ENCODE measurements around the gene CEACAM4. TPM values are rescaled to one million over a fixed set of nuclear protein-coding genes. Genes with fewer than 3 reads are reported as not detected.
A peak's percentile ranks its signal among the peaks of the same experiment; 100 is the strongest.

Gene CEACAM4
- total RNA-seq, 1 donor from 2014 or later, result not detected

DNA sequence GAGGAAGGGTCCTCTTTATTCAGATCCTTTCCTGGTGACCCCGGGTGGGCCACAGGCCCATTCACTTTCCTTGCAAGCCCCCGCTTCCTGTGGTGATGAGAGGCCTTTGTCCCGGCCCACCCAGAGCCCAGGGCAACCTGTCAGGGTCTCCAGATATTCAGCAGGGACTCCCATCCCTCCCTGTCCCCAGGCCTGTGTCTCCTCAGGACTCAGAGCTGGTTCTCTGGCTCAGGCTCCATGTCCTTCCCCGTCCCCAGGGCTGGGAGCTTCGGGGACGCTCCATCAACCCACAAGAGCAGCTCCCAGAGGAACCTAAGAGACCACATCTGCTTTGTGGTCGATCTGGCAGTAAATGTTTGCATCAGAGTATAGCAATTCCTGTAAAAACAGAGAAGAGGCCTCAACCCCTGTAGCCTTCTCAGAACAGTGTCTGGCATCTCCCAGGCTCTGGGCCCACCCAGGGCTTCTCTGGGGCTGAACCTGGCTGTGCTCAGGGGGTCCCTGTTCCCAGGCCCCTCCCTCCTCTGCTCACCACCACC is 7.8 kb downstream of the CEACAM4 start:
- no peak for DNase-seq (ENCODE audit: low spot score)
- Mint-ChIP-seq H3K36me3 (ENCODE audit: low read depth) (no peaks in the 10 kb centered on the region), H3K27ac (ENCODE audit: unreplicated experiment) (no peak overlapping the region), H3K4me3 (ENCODE audit: unreplicated experiment) (no peak overlapping the region), H3K27me3 (ENCODE audit: low read depth) (peaks cover 3% of the 10 kb centered on the region), H3K4me1 (ENCODE audit: low read depth) (no peaks in the 10 kb centered on the region), H3K9me3 (ENCODE audit: low read depth) (no peaks in the 10 kb centered on the region)
- TF ChIP-seq, protein P1, sequence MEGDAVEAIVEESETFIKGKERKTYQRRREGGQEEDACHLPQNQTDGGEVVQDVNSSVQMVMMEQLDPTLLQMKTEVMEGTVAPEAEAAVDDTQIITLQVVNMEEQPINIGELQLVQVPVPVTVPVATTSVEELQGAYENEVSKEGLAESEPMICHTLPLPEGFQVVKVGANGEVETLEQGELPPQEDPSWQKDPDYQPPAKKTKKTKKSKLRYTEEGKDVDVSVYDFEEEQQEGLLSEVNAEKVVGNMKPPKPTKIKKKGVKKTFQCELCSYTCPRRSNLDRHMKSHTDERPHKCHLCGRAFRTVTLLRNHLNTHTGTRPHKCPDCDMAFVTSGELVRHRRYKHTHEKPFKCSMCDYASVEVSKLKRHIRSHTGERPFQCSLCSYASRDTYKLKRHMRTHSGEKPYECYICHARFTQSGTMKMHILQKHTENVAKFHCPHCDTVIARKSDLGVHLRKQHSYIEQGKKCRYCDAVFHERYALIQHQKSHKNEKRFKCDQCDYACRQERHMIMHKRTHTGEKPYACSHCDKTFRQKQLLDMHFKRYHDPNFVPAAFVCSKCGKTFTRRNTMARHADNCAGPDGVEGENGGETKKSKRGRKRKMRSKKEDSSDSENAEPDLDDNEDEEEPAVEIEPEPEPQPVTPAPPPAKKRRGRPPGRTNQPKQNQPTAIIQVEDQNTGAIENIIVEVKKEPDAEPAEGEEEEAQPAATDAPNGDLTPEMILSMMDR (IDR thresholded peaks at IDR 0.05), result no peak

DNA sequence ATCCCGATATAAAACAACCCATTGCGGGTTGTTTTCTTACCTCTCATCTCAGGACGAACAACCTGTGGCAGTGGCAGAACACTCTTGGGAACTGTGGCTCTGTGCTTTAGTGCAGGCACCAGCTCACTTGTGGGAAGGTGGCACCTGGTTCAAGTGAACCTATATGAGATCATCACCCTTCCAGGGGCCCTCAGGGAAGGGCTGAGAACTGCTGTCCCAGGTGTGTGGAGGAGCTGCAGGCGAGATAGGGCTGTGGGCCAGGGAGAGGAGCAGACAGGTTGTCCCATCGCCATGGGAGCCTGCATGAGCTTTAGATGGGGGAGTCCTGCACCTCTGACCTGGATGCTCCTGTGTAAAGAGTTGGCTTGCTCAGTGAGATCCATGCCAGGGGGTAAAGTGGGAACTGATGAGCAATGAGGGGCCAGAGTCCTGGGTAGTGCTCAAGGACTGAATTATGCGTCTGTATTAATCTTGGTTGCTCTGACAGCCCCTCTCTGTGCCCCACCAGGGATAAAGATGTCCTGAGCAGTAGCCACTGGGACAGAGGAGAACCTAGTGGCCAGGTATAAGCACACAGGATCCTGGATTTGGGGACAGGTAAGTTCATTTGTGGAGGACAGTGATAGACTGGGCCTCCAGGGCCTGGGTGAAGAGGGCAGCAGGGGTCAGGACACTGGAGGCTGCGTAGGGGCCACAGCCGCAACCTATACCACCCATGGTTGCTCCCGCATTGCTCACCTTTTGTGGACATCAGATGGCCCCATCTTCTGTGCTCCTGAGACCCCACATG is 8.7 kb downstream of the CEACAM4 start:
- no peak for DNase-seq (ENCODE audit: low spot score)

GRCh38 chr19:41616792-41617621 is 9.9 kb downstream of the CEACAM4 start:
- Mint-ChIP-seq H3K4me1 (ENCODE audit: low read depth) (no peaks in the 10 kb centered on the region), H3K4me3 (ENCODE audit: unreplicated experiment) (no peak overlapping the region), H3K9me3 (ENCODE audit: low read depth) (no peaks in the 10 kb centered on the region), H3K27me3 (ENCODE audit: low read depth) (no peaks in the 10 kb centered on the region), H3K27ac (ENCODE audit: unreplicated experiment) (no peak overlapping the region), H3K36me3 (ENCODE audit: low read depth) (no peaks in the 10 kb centered on the region)
- TF ChIP-seq, protein P1 (IDR thresholded peaks at IDR 0.05), result peak; percentile 7
- no peak for DNase-seq (ENCODE audit: low spot score)

More for the DNA sequence above, 8.7 kb downstream of the CEACAM4 start:
- no peaks in the 10 kb centered on the region for H3K36me3 Mint-ChIP-seq (ENCODE audit: low read depth)
- H3K27me3 Mint-ChIP-seq (ENCODE audit: low read depth), result peaks cover 1% of the 10 kb centered on the region
- H3K27ac Mint-ChIP-seq (ENCODE audit: unreplicated experiment), result no peak overlapping the region
- H3K4me3 Mint-ChIP-seq (ENCODE audit: unreplicated experiment), result no peak overlapping the region
- no peaks in the 10 kb centered on the region for H3K9me3 Mint-ChIP-seq (ENCODE audit: low read depth)
- no peaks in the 10 kb centered on the region for H3K4me1 Mint-ChIP-seq (ENCODE audit: low read depth)
- TF ChIP-seq, protein P1 (IDR thresholded peaks at IDR 0.05), result no peak

- Mint-ChIP-seq H3K27me3 (ENCODE audit: low read depth) (peaks cover 3% of the 10 kb centered on the region), H3K4me1 (ENCODE audit: low read depth) (no peaks in the 10 kb centered on the region), H3K36me3 (ENCODE audit: low read depth) (no peaks in the 10 kb centered on the region), H3K9me3 (ENCODE audit: low read depth) (no peaks in the 10 kb centered on the region), H3K4me3 (ENCODE audit: unreplicated experiment) (no peak overlapping the region), H3K27ac (ENCODE audit: unreplicated experiment) (no peak overlapping the region)
- TF ChIP-seq, protein P1 (IDR thresholded peaks at IDR 0.05), result no peak
- no peak for DNase-seq (ENCODE audit: low spot score)
Measured at GRCh38 chr19:41615207-41615606, 11.7 kb downstream of the CEACAM4 start.

- H3K36me3 Mint-ChIP-seq (ENCODE audit: low read depth), result no peaks in the 10 kb centered on the region
- no peaks in the 10 kb centered on the region for H3K9me3 Mint-ChIP-seq (ENCODE audit: low read depth)
- peaks cover 17% of the 10 kb centered on the region for H3K27me3 Mint-ChIP-seq (ENCODE audit: low read depth)
- DNase-seq (ENCODE audit: low spot score), result no peak
- no peak overlapping the region for H3K4me3 Mint-ChIP-seq (ENCODE audit: unreplicated experiment)
- TF ChIP-seq, protein P1 (IDR thresholded peaks at IDR 0.05), result no peak
- H3K27ac Mint-ChIP-seq (ENCODE audit: unreplicated experiment), result no peak overlapping the region
- H3K4me1 Mint-ChIP-seq (ENCODE audit: low read depth), result no peaks in the 10 kb centered on the region
Measured at GRCh38 chr19:41612483-41612882, 14.4 kb downstream of the CEACAM4 start.

Measured in chondrocyte (in vitro differentiated cells).